Measurements from ENCODE around the gene NRXN2.

NRXN2 gene

GRCh38 chr11:64743591-64744543 is 20.9 kb upstream of the NRXN2 start, which contains the start of gene RASGRP2:
Gene RASGRP2, minus strand, starts transcription at chr11:64744142. Its CDS starts 1,276 bp downstream, at chr11:64742866.
- peak; percentile 52 for ATAC-seq
- DNase-seq, result peak; percentile 90

GRCh38 chr11:64742889-64743590 is 20.0 kb upstream of the NRXN2 start:
- DNase-seq (peak; percentile 87), ATAC-seq (peak; percentile 44)

- peak; percentile 6 for ATAC-seq
- DNase-seq, result peak; percentile 40
Measured at GRCh38 chr11:64742087-64742888, 19.3 kb upstream of the NRXN2 start.

GRCh38 chr11:64741375-64742086 is 18.5 kb upstream of the NRXN2 start:
- ATAC-seq (no peak), DNase-seq (no peak)

- no peak for DNase-seq
- no peak for ATAC-seq
Measured at GRCh38 chr11:64739871-64740270, 16.9 kb upstream of the NRXN2 start.

- DNase-seq (no peak), ATAC-seq (no peak)
Measured at GRCh38 chr11:64736654-64737053, 13.7 kb upstream of the NRXN2 start.

GRCh38 chr11:64735725-64736259 is 12.8 kb upstream of the NRXN2 start:
- no peak for ATAC-seq
- DNase-seq, result no peak

- ATAC-seq (peak; percentile 15), DNase-seq (no peak)
Measured at GRCh38 chr11:64734811-64735724, 12.1 kb upstream of the NRXN2 start.

- ATAC-seq (no peak), DNase-seq (no peak)
Measured at GRCh38 chr11:64731601-64732000, 8.6 kb upstream of the NRXN2 start.

- peak; percentile 39 for DNase-seq
- no peak for ATAC-seq
Measured at GRCh38 chr11:64729851-64730382, 6.9 kb upstream of the NRXN2 start.

- DNase-seq (no peak), ATAC-seq (no peak)
Measured at GRCh38 chr11:64728757-64729365, 5.9 kb upstream of the NRXN2 start.

GRCh38 chr11:64726867-64727530 is 4.0 kb upstream of the NRXN2 start:
- no peak for DNase-seq
- ATAC-seq, result no peak

GRCh38 chr11:64726211-64726641 is 3.2 kb upstream of the NRXN2 start:
- ATAC-seq, result no peak
- DNase-seq, result no peak

- ATAC-seq, result no peak
- no peak for DNase-seq
Measured at GRCh38 chr11:64724863-64725532, 2.0 kb upstream of the NRXN2 start.

GRCh38 chr11:64723907-64724862 is 1.2 kb upstream of the NRXN2 start:
- DNase-seq (no peak), ATAC-seq (no peak)

- ATAC-seq (no peak), DNase-seq (no peak)
Measured at GRCh38 chr11:64722141-64723065, 594 bp downstream of the NRXN2 start.
